Activated CD8-positive, alpha-beta T cell treated with anti-CD3 and anti-CD28 coated beads, Interleukin-2, amount 10 ng/mL, durations not matched to agents 7 days and 5 days (primary cell): ENCODE data around the gene EBF3. TPM values are rescaled to one million over a fixed set of nuclear protein-coding genes. Genes with fewer than 3 reads are reported as not detected.

ENCODE experiments used
- ATAC-seq: fragments of 150-1000 bp; cut with Tn5 transposase; one replicate; pipeline ENCODE4 v1.10.0; 2021; ENCODE audit warnings: moderate library complexity
- CTCF ChIA-PET: fragments of 350-600 bp; sonication (Branson Sonifier 250); formaldehyde crosslinking; loops from one replicate; lab custom pipeline; 2021; ENCODE audit warnings: antibody characterized with exemption; lab: Charles Lee
- POLR2A ChIA-PET: fragments of 350-600 bp; sonication (Branson Sonifier 250); formaldehyde crosslinking; loops from one replicate; lab custom pipeline; 2021; ENCODE audit warnings: antibody characterized with exemption; lab: Charles Lee
- DNase-seq: peaks from one replicate; pipeline ENCODE4 v3.0.0-alpha.2; 2020
- H3K27ac Mint-ChIP-seq: one replicate; pipeline ENCODE4 v1.8.0; 2021; ENCODE audit warnings: mild to moderate bottlenecking, mixed read lengths
- H3K27me3 Mint-ChIP-seq: one replicate; pipeline ENCODE4 v1.8.0; 2021; ENCODE audit warnings: low read depth, mixed read lengths
- H3K36me3 Mint-ChIP-seq: one replicate; pipeline ENCODE4 v1.8.0; 2021; ENCODE audit warnings: low read depth, mixed read lengths
- H3K4me1 Mint-ChIP-seq: one replicate; pipeline ENCODE4 v1.8.0; 2021; ENCODE audit warnings: low read depth, mixed read lengths
- H3K4me3 Mint-ChIP-seq: one replicate; pipeline ENCODE4 v1.8.0; 2021; ENCODE audit warnings: mild to moderate bottlenecking, mixed read lengths
- H3K9me3 Mint-ChIP-seq: one replicate; pipeline ENCODE4 v1.8.0; 2022; ENCODE audit warnings: mixed read lengths; ENCODE audit not compliant: insufficient read depth
- total RNA-seq, 2 experiments: library from RNA; stranded (reverse); gene quantifications; one replicate each; pipeline ENCODE4 v1.2.3, GENCODE V29; 2021

EBF3 gene
- total RNA-seq, 2 experiments from 2014 or later, result not detected

- no peak for ATAC-seq
- Mint-ChIP-seq H3K27me3 (no peaks in the 10 kb centered on the region), H3K36me3 (no peaks in the 10 kb centered on the region), H3K9me3 (no peaks in the 10 kb centered on the region), H3K27ac (no peak overlapping the region), H3K4me1 (no peaks in the 10 kb centered on the region), H3K4me3 (no peak overlapping the region)
- ChIA-PET POLR2A (no interaction called here), CTCF (no interaction called here)
- no peak for DNase-seq
Measured at GRCh38 chr10:129917936-129918335, 46.1 kb downstream of the EBF3 start.

GRCh38 chr10:129916506-129916995, 47.5 kb downstream of the EBF3 start:
- Mint-ChIP-seq H3K27me3 (no peaks in the 10 kb centered on the region), H3K9me3 (no peaks in the 10 kb centered on the region), H3K4me3 (no peak overlapping the region), H3K4me1 (no peaks in the 10 kb centered on the region), H3K27ac (no peak overlapping the region), H3K36me3 (no peaks in the 10 kb centered on the region)
- ChIA-PET POLR2A (no interaction called here), CTCF (no interaction called here)
- no peak for ATAC-seq
- no peak for DNase-seq

- DNase-seq (no peak), ATAC-seq (no peak)
- Mint-ChIP-seq H3K4me3 (no peak overlapping the region), H3K27me3 (no peaks in the 10 kb centered on the region), H3K4me1 (no peaks in the 10 kb centered on the region), H3K9me3 (no peaks in the 10 kb centered on the region), H3K36me3 (no peaks in the 10 kb centered on the region), H3K27ac (no peak overlapping the region)
- CTCF ChIA-PET, result no interaction called here
- POLR2A ChIA-PET, result no interaction called here
Measured at GRCh38 chr10:129915526-129916378, 48.3 kb downstream of the EBF3 start.

GRCh38 chr10:129914960-129915359, 49.1 kb downstream of the EBF3 start:
- ATAC-seq (no peak), DNase-seq (no peak)
- CTCF ChIA-PET, result no interaction called here
- POLR2A ChIA-PET, result no interaction called here
- Mint-ChIP-seq H3K9me3 (no peaks in the 10 kb centered on the region), H3K27me3 (no peaks in the 10 kb centered on the region), H3K27ac (no peak overlapping the region), H3K36me3 (no peaks in the 10 kb centered on the region), H3K4me3 (no peak overlapping the region), H3K4me1 (no peaks in the 10 kb centered on the region)

GRCh38 chr10:129914153-129914855, 49.8 kb downstream of the EBF3 start:
- CTCF ChIA-PET, result no interaction called here
- no peak overlapping the region for H3K27ac Mint-ChIP-seq
- H3K36me3 Mint-ChIP-seq, result no peaks in the 10 kb centered on the region
- H3K4me3 Mint-ChIP-seq, result no peak overlapping the region
- no peaks in the 10 kb centered on the region for H3K4me1 Mint-ChIP-seq
- no peak for DNase-seq
- ATAC-seq, result no peak
- H3K9me3 Mint-ChIP-seq, result no peaks in the 10 kb centered on the region
- H3K27me3 Mint-ChIP-seq, result no peaks in the 10 kb centered on the region
- POLR2A ChIA-PET, result no interaction called here

- Mint-ChIP-seq H3K4me3 (no peak overlapping the region), H3K9me3 (no peaks in the 10 kb centered on the region), H3K27ac (no peak overlapping the region), H3K27me3 (no peaks in the 10 kb centered on the region), H3K36me3 (no peaks in the 10 kb centered on the region), H3K4me1 (no peaks in the 10 kb centered on the region)
- no peak for ATAC-seq
- DNase-seq, result no peak
- POLR2A ChIA-PET, result no interaction called here
- CTCF ChIA-PET, result no interaction called here
Measured at GRCh38 chr10:129912986-129913695, 50.9 kb downstream of the EBF3 start.

GRCh38 chr10:129912166-129912917, 51.7 kb downstream of the EBF3 start:
- no peaks in the 10 kb centered on the region for H3K36me3 Mint-ChIP-seq
- ATAC-seq, result no peak
- H3K4me1 Mint-ChIP-seq, result no peaks in the 10 kb centered on the region
- DNase-seq, result no peak
- ChIA-PET POLR2A (no interaction called here), CTCF (interaction anchor here (0.6 kb wide), 1 partner anchor 448 kb away, joined by 3 read pairs; no protein-coding TSS in a partner anchor)
- no peak overlapping the region for H3K27ac Mint-ChIP-seq
- H3K27me3 Mint-ChIP-seq, result no peaks in the 10 kb centered on the region
- no peak overlapping the region for H3K4me3 Mint-ChIP-seq
- H3K9me3 Mint-ChIP-seq, result no peaks in the 10 kb centered on the region

- Mint-ChIP-seq H3K27ac (no peak overlapping the region), H3K27me3 (no peaks in the 10 kb centered on the region), H3K4me1 (no peaks in the 10 kb centered on the region), H3K36me3 (no peaks in the 10 kb centered on the region), H3K4me3 (no peak overlapping the region), H3K9me3 (no peaks in the 10 kb centered on the region)
- DNase-seq (no peak), ATAC-seq (no peak)
- ChIA-PET CTCF (interaction anchor here (0.6 kb wide), 1 partner anchor 447 kb away, joined by 3 read pairs; no protein-coding TSS in a partner anchor), POLR2A (no interaction called here)
Measured at GRCh38 chr10:129911451-129912165, 52.5 kb downstream of the EBF3 start.

- Mint-ChIP-seq H3K27ac (no peak overlapping the region), H3K4me1 (no peaks in the 10 kb centered on the region), H3K27me3 (no peaks in the 10 kb centered on the region), H3K4me3 (no peak overlapping the region), H3K36me3 (no peaks in the 10 kb centered on the region), H3K9me3 (no peaks in the 10 kb centered on the region)
- DNase-seq (no peak), ATAC-seq (no peak)
- ChIA-PET POLR2A (no interaction called here), CTCF (no interaction called here)
Measured at GRCh38 chr10:129910861-129911260, 53.2 kb downstream of the EBF3 start.

GRCh38 chr10:129909531-129910256, 54.4 kb downstream of the EBF3 start:
- no peaks in the 10 kb centered on the region for H3K36me3 Mint-ChIP-seq
- no peak overlapping the region for H3K27ac Mint-ChIP-seq
- no peaks in the 10 kb centered on the region for H3K4me1 Mint-ChIP-seq
- POLR2A ChIA-PET, result no interaction called here
- no peaks in the 10 kb centered on the region for H3K27me3 Mint-ChIP-seq
- no peaks in the 10 kb centered on the region for H3K9me3 Mint-ChIP-seq
- H3K4me3 Mint-ChIP-seq, result no peak overlapping the region
- DNase-seq (no peak), ATAC-seq (no peak)
- CTCF ChIA-PET, result no interaction called here
